ENCODE measurements around the gene PKIG.
A peak's percentile ranks its signal among the peaks of the same experiment; 100 is the strongest.
"Not testable (repeated sequence)": the region's sequence is repeated elsewhere in the genome, so short reads cannot be mapped to it uniquely, and the experiment has no call there.

The PKIG gene

GRCh38 chr20:44649126-44649525, 66.7 kb downstream of the PKIG start:
- no peak for TF ChIP-seq CTCF (IDR thresholded peaks at IDR 0.05; ENCODE audit: low read length, missing control alignments)
- no peak for DNase-seq (ENCODE audit: low read depth)
- no peak overlapping the region for H3K4me3 ChIP-seq (replicated peaks; ENCODE audit: low read depth, low read length)

GRCh38 chr20:44649976-44650375, 67.6 kb downstream of the PKIG start:
- DNase-seq (ENCODE audit: low read depth): no peak
- no peak for TF ChIP-seq CTCF (IDR thresholded peaks at IDR 0.05; ENCODE audit: low read length, missing control alignments)
- no peak overlapping the region for H3K4me3 ChIP-seq (replicated peaks; ENCODE audit: low read depth, low read length)

DNA sequence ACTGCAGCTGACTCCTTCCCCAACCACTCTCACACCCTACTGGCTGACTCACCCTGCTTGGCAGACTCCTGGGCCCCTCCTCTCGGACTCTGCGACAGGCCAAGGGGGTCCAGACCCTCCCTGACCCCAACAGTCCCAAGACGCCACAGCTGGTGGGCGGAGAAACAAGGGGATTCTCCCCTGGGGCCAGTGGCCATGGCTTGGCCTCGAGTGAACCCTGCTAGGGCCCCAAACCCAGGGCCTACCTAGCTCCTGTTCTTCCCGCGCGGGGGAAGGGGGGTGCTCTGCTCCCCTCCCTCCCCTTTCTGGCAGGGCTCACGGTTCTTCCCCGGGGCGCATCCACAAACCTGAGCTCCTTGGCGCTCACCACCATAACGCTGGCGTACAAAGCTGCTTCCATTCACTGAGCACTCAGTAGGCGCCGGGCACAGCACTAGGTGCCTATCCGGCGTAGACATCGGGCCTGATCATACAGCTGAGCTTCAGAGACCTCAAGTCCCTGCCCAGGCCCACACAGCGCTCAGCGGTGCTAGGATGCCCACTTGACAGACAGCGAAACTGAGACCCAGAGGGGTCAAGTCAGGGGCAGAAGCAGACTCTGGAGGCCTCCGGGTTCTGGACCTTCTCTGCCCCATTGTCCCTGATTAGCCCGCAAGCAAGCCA, 68.5 kb downstream of the PKIG start:
- no peak for DNase-seq (ENCODE audit: low read depth)
- no peak for TF ChIP-seq CTCF (IDR thresholded peaks at IDR 0.05; ENCODE audit: low read length, missing control alignments)
- peak overlapping the region; percentile 66 for H3K4me3 ChIP-seq (replicated peaks; ENCODE audit: low read depth, low read length)

GRCh38 chr20:44651434-44651683, 69.0 kb downstream of the PKIG start:
- peak overlapping the region; percentile 66 for H3K4me3 ChIP-seq (replicated peaks; ENCODE audit: low read depth, low read length)
- DNase-seq (ENCODE audit: low read depth): no peak
- TF ChIP-seq CTCF (IDR thresholded peaks at IDR 0.05; ENCODE audit: low read length, missing control alignments): no peak

DNA sequence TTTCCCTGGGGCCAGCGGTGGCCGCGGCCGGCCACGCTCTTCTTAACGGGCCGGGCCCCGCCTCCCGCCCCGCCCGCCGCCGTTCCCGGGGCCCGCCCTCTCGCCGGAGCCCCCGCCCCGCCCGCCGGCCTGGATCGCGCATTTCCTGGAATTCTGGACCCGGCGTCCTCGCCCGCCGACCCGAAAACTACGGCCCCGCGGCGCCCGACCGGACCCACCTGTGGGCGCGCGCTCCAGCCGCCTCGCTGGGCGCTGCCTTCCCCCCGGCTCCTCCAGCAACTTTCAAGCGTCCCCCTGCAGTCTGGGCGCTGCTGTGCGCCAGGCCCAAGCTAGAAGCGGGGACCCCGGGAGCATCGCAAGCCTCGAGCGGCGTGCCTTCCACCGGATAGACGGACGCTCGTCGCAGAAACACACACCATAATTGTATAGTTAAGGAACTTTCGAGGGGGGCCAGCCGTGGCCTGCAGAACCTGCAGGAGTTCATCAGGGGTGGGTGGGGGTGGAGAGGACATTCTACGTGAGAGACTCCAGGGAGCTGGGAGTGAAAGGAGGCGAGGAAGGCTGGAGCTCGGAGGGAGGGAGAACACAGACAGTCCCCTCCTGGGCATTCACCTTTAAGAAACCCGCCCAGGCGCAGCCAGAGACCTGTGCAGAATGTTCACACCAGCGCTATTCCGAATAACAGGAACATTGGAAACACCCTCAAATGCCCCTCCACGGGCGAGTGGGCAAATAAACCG, 69.5 kb downstream of the PKIG start, which contains the start of gene ADA:
Gene ADA (minus strand): TSS at position 16 of the 740 bp plus-strand sequence. CDS start 92 bp downstream, outside the sequence.
- no peak for TF ChIP-seq CTCF (IDR thresholded peaks at IDR 0.05; ENCODE audit: low read length, missing control alignments)
- H3K4me3 ChIP-seq (replicated peaks; ENCODE audit: low read depth, low read length): peak within 1 kb of the TSS; percentile 66
- DNase-seq (ENCODE audit: low read depth): peak; percentile 41

DNA sequence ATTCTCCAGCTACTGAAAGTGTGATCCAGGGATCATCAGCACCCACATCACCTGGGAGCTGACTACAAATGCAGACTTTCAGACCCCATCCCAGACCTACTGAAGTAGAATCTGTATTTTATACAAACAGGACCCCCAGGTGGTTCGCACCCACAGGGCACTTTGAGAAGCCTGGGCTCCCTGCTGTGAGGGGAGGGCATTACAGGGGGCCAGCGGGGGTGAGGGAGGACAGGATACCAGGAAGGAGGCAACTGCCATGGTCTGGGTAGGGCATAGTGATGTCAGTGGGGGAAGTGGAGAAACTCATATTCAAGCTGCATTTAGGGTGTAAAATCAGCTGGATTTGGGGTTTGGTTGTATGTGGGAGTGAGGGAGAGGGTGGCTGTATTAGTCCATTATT, 71.2 kb downstream of the PKIG start:
- H3K4me3 ChIP-seq (replicated peaks; ENCODE audit: low read depth, low read length): no peak overlapping the region
- no peak for TF ChIP-seq CTCF (IDR thresholded peaks at IDR 0.05; ENCODE audit: low read length, missing control alignments)
- no peak for DNase-seq (ENCODE audit: low read depth)

DNA sequence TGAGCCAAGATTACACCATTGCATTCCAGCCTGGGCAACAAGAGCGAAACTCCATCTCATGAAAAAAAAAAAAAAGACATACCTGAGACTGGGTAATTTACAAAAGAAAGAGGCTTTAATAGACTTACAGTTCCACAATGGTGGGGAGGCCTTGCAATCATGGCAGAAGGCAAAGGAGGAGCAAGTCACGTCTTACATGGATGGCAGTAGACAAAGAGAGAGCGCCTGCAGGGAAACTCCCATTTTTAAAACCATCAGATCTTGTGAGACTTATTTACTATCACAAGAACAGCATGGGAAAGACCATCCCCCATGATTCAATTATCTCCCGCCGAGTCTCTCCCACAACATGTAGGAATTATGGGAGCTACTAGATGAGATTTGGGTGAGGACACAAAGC, 71.8 kb downstream of the PKIG start:
- not testable (repeated sequence) for DNase-seq (ENCODE audit: low read depth); H3K4me3 ChIP-seq (replicated peaks; ENCODE audit: low read depth, low read length)

Measured in fibroblast of pulmonary artery (primary cell).